ENCODE results near the gene MRPL52. TPM values are rescaled to one million over a fixed set of nuclear protein-coding genes. Genes with fewer than 3 reads are reported as not detected.

The MRPL52 gene
- total RNA-seq, 6 experiments from 2014 or later = 135 to 195 (median 167) TPM

GRCh38 chr14:22813145-22813544, 16.5 kb upstream of the MRPL52 start:
- H3K27ac Mint-ChIP-seq = no peak overlapping the region
- DNase-seq = no peak
- no peaks in the 10 kb centered on the region for H3K27me3 Mint-ChIP-seq (ENCODE audit: insufficient read depth)
- TF ChIP-seq CTCF (IDR thresholded peaks at IDR 0.05) = no peak
- H3K4me1 Mint-ChIP-seq (ENCODE audit: low read depth) = peaks cover 23% of the 10 kb centered on the region
- no peak overlapping the region for H3K4me3 Mint-ChIP-seq
- H3K9me3 Mint-ChIP-seq = no peaks in the 10 kb centered on the region
- H3K36me3 Mint-ChIP-seq (ENCODE audit: low read depth) = no peaks in the 10 kb centered on the region

GRCh38 chr14:22814373-22814772, 15.3 kb upstream of the MRPL52 start:
- DNase-seq = no peak
- Mint-ChIP-seq H3K9me3 (no peaks in the 10 kb centered on the region), H3K4me1 (ENCODE audit: low read depth) (peaks cover 30% of the 10 kb centered on the region), H3K27ac (no peak overlapping the region), H3K27me3 (ENCODE audit: insufficient read depth) (no peaks in the 10 kb centered on the region), H3K36me3 (ENCODE audit: low read depth) (no peaks in the 10 kb centered on the region), H3K4me3 (no peak overlapping the region)
- TF ChIP-seq CTCF (IDR thresholded peaks at IDR 0.05) = no peak

GRCh38 chr14:22814941-22815713, 14.6 kb upstream of the MRPL52 start, which contains the start of gene SLC7A7:
SLC7A7 (minus strand) TSS chr14:22815435; CDS start chr14:22813398, 2,037 bp downstream.
- no peaks in the 10 kb centered on the region for H3K9me3 Mint-ChIP-seq
- H3K4me3 Mint-ChIP-seq = no peak within 1 kb of the TSS
- no peaks in the 10 kb centered on the region for H3K27me3 Mint-ChIP-seq (ENCODE audit: insufficient read depth)
- TF ChIP-seq CTCF (IDR thresholded peaks at IDR 0.05) = no peak
- H3K27ac Mint-ChIP-seq = peak within 1 kb of the TSS; percentile 47; the same call in 1 of the 2 replicates
- H3K4me1 Mint-ChIP-seq (ENCODE audit: low read depth) = peaks cover 38% of the 10 kb centered on the region
- H3K36me3 Mint-ChIP-seq (ENCODE audit: low read depth) = no peaks in the 10 kb centered on the region
- no peak for DNase-seq

- no peak for TF ChIP-seq CTCF (IDR thresholded peaks at IDR 0.05)
- H3K4me1 Mint-ChIP-seq (ENCODE audit: low read depth) = peaks cover 63% of the 10 kb centered on the region
- DNase-seq = peak; percentile 74
- peak overlapping the region; percentile 98 for H3K27ac Mint-ChIP-seq
- H3K27me3 Mint-ChIP-seq (ENCODE audit: insufficient read depth) = no peaks in the 10 kb centered on the region
- no peaks in the 10 kb centered on the region for H3K36me3 Mint-ChIP-seq (ENCODE audit: low read depth)
- H3K4me3 Mint-ChIP-seq = peak overlapping the region; percentile 61
- no peaks in the 10 kb centered on the region for H3K9me3 Mint-ChIP-seq
Measured at GRCh38 chr14:22819151-22819988, 10.3 kb upstream of the MRPL52 start.

- no peak for TF ChIP-seq CTCF (IDR thresholded peaks at IDR 0.05)
- H3K27me3 Mint-ChIP-seq (ENCODE audit: insufficient read depth) = no peaks in the 10 kb centered on the region
- H3K36me3 Mint-ChIP-seq (ENCODE audit: low read depth) = no peaks in the 10 kb centered on the region
- H3K9me3 Mint-ChIP-seq = no peaks in the 10 kb centered on the region
- H3K4me3 Mint-ChIP-seq = no peak overlapping the region
- H3K4me1 Mint-ChIP-seq (ENCODE audit: low read depth) = peaks cover 64% of the 10 kb centered on the region
- DNase-seq = peak; percentile 51
- H3K27ac Mint-ChIP-seq = no peak overlapping the region
Measured at GRCh38 chr14:22820731-22821130, 9.0 kb upstream of the MRPL52 start.

Measured in HFFc6 (cell line).